ENCODE data around the gene TRMU. TPM values are rescaled to one million over a fixed set of nuclear protein-coding genes. Genes with fewer than 3 reads are reported as not detected.

The TRMU gene
- total RNA-seq, 6 experiments from 2014 or later: 17.2 to 24.2 (median 19.9) TPM

GRCh38 chr22:46356496-46357480 is 21.3 kb downstream of the TRMU start:
- Histone ChIP-seq H3K27ac (no peak overlapping the region), H3K36me3 (peaks cover 0 to 34% (median 8%) of the 10 kb centered on the region in 4 donors), H3K4me1 (peaks cover 0 to 3% (median under 1%) of the 10 kb centered on the region in 4 donors), H3K9me3 (no peaks in the 10 kb centered on the region), H3K4me3 (no peak overlapping the region), H3K27me3 (no peaks in the 10 kb centered on the region)
- ATAC-seq (no peak), DNase-seq (peak in 1 of 3 donors; percentile 43)
- WGBS (ENCODE audit: insufficient coverage, low coverage, low lambda C conversion rate, missing lambda C conversion rate): no CpG with 5 or more reads among the region's 23 CpGs
- TF ChIP-seq CTCF (IDR thresholded peaks at IDR 0.05) (no peak), POLR2A (IDR thresholded peaks at IDR 0.05) (no peak)
- intact Hi-C loops (cut with DNase I): loop anchor here (5.0 kb wide), 2 partner anchors 181 to 186 kb away; partner anchors contain the start of gene CELSR1 (in 1 of the 2)

- Histone ChIP-seq H3K27ac (no peak overlapping the region), H3K9me3 (no peaks in the 10 kb centered on the region), H3K4me3 (no peak overlapping the region), H3K27me3 (no peaks in the 10 kb centered on the region), H3K36me3 (peaks cover 0 to 23% (median 2%) of the 10 kb centered on the region in 4 donors), H3K4me1 (peaks cover 0 to 14% (median 6%) of the 10 kb centered on the region in 4 donors)
- intact Hi-C loops (cut with DNase I): loop anchor here (5.0 kb wide), 2 partner anchors 179 to 184 kb away; partner anchors contain the start of gene CELSR1 (in 1 of the 2)
- 81% methylated on average over 3 of the region's 19 CpGs for WGBS (ENCODE audit: insufficient coverage, low coverage, low lambda C conversion rate, missing lambda C conversion rate)
- DNase-seq (no peak), ATAC-seq (no peak)
- TF ChIP-seq POLR2A (IDR thresholded peaks at IDR 0.05) (no peak), CTCF (IDR thresholded peaks at IDR 0.05) (no peak)
Measured at GRCh38 chr22:46357711-46358520, 22.4 kb downstream of the TRMU start.

GRCh38 chr22:46358766-46359165 is 23.3 kb downstream of the TRMU start:
- H3K4me3 ChIP-seq: no peak overlapping the region
- peaks cover 0 to 19% (median 6%) of the 10 kb centered on the region in 4 donors for H3K4me1 ChIP-seq
- TF ChIP-seq CTCF (IDR thresholded peaks at IDR 0.05) (no peak), POLR2A (IDR thresholded peaks at IDR 0.05) (no peak)
- WGBS (ENCODE audit: insufficient coverage, low coverage, low lambda C conversion rate, missing lambda C conversion rate): 60% methylated on average over 1 of the region's 6 CpGs
- H3K36me3 ChIP-seq: peaks cover 0 to 18% (median 0%) of the 10 kb centered on the region in 4 donors
- ATAC-seq (no peak), DNase-seq (no peak)
- H3K27me3 ChIP-seq: no peaks in the 10 kb centered on the region
- no peaks in the 10 kb centered on the region for H3K9me3 ChIP-seq
- intact Hi-C loops (cut with DNase I): loop anchor here (5.0 kb wide), 2 partner anchors 179 to 184 kb away; partner anchors contain the start of gene CELSR1 (in 1 of the 2)
- H3K27ac ChIP-seq: no peak overlapping the region

- no peak overlapping the region for H3K27ac ChIP-seq
- no peak for TF ChIP-seq CTCF (IDR thresholded peaks at IDR 0.05)
- TF ChIP-seq POLR2A (IDR thresholded peaks at IDR 0.05): no peak
- H3K27me3 ChIP-seq: no peaks in the 10 kb centered on the region
- H3K9me3 ChIP-seq: no peaks in the 10 kb centered on the region
- H3K4me3 ChIP-seq: no peak overlapping the region
- no peak for DNase-seq
- peaks cover 0 to 19% (median 6%) of the 10 kb centered on the region in 4 donors for H3K4me1 ChIP-seq
- peaks cover 0 to 18% (median 0%) of the 10 kb centered on the region in 4 donors for H3K36me3 ChIP-seq
- intact Hi-C loops (cut with DNase I): loop anchor here (5.0 kb wide), 2 partner anchors 178 to 183 kb away; partner anchors contain the start of gene CELSR1 (in 1 of the 2)
- no peak for ATAC-seq
- 100% methylated on average over 2 of the region's 14 CpGs for WGBS (ENCODE audit: insufficient coverage, low coverage, low lambda C conversion rate, missing lambda C conversion rate)
Measured at GRCh38 chr22:46359362-46359761, 23.8 kb downstream of the TRMU start.
